HG03280 (cell line): Measurements from ENCODE around the gene TMEM101.
"Not testable (repeated sequence)": the region's sequence is repeated elsewhere in the genome, so short reads cannot be mapped to it uniquely, and the experiment has no call there.

Experiments
- ATAC-seq: cut with Tn5 transposase; IDR thresholded peaks from one replicate; pipeline ENCODE4 v1.9.1; 2021; ENCODE audit warnings: mild to moderate bottlenecking, moderate library complexity; ENCODE audit not compliant: unreplicated experiment

The TMEM101 gene

DNA sequence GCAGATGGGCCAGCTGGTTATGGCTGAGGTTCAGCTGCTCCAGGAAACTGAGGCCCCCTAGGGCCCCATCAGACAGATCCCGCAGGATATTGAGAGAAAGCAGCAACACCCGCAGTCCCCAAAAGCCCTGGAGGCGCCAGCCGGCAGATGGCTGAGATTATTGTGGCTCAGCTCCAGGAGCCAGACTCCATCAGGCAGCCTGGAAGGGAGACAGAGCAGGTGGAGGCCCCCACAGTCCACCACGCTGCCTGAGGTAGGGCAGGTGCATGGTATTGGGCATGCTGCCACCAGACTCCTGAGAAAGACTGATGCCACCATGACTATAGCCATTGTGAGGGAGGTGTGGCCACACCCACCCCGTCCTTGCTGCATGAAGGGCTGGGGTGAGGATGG lies 9.5 kb upstream of the TMEM101 start:
- no peak for ATAC-seq

DNA sequence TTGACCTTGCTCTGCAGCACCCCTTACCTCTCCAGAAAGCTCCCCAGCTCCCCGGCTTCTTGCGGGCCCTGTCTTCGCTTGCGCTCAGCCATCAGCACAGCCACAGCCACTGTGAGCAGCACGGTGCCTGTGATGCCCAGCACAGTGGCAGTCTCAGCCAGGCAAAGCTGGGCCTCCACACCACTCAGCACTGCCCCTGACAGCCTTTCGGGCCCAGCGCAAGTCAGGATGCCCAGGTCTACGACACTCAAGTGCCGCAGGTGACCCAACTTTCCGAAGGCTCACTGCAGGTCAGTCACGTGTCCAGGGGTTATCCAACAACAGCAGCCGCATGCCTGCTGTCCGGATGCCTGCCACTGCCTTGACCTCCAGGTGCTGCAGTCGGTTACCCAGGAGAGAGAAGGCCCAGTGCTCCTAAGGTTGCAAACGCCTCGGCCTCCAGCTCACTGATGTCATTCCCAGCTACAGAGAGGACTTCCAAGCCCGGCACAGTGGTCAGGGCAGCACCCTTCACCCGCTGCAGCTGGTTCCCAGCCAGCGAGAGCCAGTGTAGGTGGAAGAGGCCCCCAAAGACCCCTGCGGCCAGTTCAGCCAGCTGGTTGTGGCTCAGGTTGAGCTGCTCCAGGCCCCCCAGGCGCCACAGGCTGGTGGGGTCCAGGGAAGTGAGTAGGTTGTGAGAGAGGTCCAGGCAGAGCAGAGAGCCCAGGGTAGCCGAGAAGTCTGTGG lies 8.9 kb upstream of the TMEM101 start:
- ATAC-seq: no peak

DNA sequence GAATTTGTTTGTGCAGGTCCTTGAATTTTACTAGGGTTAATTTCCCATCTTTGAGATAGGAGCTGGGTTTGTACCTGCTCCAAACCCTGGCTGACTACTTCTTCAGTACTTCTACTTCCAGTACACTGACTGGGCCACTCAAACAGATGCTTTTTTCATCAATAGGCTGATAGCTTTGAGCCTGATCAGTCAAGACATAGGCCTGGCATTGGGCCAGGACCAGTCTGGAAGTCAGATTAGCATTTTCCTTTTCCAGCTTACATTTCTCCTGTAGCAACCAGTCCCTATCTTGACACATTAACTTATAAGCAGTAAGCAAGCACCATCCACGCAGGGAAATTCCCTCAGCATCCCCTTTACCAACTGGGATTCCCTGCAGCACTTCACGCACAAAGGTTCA lies 7.5 kb upstream of the TMEM101 start:
- ATAC-seq: no peak

DNA sequence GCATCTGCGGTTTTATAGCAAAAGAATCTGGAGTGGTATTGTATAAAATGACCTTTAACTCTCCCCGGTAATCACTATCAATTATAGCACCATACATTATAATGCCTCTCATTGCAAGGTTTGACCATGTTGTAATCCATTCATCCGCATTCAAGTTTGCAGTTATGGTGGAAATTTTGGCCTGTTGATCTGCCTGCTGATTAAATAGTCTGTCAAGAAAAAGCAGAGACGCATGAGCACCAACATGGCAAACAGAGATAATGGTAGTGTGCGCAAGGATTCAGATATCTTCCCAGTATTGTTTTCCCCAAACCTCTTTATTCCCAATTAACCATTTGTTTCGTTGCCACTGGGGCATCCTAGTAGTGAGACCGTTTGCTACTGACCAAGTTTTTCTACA lies 6.5 kb upstream of the TMEM101 start:
- ATAC-seq: not testable (repeated sequence)

DNA sequence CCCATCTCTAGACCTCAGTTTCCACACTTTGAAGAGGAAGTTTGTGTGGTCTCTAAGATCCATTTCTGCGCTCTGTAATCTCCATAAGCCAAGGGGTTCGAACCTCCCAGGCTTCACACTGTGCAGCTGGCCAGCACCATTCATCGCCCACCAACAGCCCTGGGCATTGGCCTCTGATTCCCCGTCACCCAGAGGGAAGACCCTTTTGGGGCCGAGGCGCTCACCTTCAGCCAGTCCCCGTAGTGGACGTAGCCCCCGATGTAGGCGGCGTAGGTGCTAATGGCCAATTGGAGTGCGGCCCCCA lies 678 bp downstream of the TMEM101 start:
- ATAC-seq: peak; percentile 13

DNA sequence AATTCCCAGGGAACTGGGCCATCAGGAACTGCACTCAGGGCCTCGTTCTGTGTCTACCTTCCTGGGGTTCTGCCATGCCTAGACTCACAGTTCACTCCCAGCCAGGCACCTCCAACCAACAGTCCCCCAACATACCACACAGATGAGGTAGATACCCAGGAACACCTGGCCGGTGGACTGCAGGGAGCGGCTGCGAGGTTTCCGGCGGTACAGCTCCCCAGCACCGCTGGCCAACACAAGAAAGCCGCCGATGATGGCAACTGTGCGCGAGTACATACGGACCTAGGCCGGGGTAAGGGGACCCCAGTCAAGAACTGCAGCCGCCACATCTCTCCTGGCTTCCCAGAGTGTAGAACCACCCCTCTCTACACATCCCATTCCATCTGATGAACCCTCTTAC lies 1.9 kb downstream of the TMEM101 start:
- no peak for ATAC-seq

DNA sequence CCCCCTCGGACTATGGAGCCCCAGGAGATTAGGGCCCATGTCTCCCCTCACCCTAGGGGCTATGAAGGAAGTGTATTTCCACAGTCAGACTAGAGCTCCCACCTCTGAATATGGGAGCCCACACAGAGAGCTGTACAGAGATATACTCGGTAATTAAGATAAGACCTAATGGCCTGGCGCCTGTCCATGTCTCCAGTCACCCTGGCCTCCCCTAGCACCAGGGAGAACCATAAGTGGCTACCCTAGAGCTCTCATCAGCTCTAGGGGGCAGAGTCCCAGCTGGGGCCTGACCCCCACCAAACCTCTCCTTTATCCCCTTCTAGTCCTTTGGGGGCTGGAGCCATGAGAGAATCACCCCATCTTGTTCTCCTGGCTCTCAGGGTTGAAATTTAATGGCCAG lies 2.4 kb downstream of the TMEM101 start:
- ATAC-seq: no peak

DNA sequence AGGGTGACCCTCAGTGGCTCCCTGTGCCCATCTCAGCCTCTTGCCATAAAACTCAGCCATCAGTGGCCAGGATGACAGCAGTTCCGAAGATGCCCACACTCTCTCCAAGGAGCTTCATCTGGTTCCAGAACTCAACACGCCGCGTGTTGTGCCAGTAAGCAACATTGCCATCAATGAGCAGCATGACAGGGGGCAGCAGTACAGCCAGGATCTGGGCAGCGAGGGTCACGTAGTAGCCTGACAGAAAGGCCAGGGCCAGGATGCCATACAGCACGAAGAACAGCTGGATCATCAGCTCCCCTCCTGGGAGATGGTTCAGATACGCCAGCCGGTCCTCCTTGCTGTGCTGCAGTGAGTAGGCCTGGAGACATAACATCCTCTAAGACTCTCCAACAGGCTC lies 2.9 kb downstream of the TMEM101 start:
- ATAC-seq: no peak

DNA sequence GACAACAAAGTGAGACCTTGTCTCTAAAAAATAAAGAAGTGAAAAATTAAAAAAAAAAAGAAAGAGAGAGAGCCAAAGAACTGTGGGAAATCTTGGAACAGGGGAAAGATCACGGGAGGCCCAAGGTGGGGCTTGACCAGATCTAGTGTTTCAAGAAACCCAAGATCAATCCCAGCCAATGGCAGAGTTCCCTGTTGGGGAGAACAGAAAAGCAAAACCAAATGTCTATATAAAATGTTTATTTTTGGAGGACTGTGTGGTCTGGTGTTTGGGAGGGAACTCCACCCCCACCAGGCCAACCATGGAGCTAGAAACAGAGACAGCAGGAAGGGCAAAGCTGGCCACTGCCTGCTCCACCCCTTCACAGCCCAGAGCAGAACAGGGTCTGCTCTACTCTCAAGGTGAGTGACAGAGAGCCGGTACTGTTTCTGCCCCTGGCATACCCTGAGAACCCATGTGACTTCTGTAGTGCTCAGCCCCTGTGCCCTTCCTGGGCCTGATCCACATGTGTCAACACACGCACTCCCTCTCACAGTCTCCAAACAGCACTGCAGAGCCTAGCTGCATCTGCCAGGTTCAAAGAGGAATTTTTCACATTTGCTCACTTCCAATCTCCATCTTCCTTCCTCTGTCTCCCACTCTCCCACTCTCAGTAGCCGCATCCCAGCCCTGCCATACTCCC lies 3.7 kb downstream of the TMEM101 start:
- ATAC-seq: no peak

DNA sequence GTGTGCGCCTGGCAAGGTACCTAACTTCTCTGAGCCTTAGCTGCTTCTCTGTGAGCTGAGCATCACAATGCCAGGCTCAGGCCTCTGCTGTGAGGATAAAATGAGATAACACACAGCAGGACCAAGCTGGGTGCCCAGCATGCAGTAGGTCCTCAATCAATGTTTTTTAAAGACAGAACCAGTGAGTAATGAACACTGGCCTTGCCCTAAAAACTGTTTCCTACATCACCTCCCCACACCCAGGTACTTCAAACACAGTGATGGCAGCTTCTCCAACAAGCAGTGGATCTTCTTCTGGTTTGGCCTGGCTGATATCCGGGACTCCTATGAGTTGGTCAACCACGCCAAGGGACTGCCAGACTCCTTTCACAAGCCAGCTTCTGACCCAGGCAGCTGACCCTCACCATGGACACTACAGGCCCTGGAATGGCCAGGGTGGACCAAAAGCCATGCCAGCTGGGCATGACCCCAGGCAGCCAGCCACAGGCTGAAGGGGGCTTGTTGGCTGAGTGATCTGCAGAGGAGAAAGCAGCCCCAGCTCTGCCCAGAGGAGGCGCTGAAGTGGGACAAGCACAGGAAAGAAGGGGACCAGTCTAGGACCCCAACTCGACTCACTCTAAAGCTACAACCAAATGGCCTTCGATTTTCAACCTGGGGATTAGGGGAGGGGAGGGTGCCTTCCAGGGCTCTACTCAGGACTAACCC lies 6.4 kb downstream of the TMEM101 start:
- no peak for ATAC-seq

DNA sequence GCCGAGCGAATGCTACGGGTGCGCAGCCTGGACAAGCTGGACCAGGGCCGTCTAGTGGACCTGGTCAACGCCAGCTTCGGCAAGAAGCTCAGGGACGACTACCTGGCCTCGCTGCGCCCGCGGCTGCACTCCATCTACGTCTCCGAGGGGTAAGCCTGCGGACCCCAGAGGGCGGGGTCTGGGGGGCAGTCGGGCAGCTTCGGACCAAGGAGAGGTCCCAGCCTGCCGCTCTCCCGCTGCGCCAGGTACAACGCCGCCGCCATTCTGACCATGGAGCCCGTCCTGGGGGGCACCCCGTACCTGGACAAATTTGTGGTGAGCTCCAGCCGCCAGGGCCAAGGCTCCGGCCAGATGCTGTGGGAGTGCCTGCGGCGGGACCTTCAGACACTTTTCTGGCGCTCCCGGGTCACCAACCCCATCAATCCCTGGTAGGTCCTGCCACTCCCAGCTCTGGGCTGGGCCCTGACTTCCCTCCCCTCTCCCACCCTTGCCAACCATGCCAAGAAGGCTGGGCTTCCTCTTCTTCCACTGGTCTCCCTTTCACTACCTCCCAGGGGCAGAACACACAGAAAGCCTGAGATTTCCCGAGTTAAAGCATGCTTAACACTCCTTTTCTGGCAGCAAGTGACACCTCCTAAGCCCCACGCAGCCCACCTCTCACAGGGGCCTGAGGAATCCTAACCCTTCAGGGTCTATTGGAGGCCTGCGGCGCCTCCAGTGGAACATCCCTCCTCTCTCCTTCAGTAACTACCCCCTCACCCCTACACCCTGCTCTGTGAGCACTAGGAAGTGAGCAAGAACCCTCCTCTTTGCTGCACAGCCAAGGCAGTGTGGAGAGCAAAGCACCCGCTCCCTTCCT lies 7.2 kb downstream of the TMEM101 start:
- ATAC-seq: peak; percentile 12

DNA sequence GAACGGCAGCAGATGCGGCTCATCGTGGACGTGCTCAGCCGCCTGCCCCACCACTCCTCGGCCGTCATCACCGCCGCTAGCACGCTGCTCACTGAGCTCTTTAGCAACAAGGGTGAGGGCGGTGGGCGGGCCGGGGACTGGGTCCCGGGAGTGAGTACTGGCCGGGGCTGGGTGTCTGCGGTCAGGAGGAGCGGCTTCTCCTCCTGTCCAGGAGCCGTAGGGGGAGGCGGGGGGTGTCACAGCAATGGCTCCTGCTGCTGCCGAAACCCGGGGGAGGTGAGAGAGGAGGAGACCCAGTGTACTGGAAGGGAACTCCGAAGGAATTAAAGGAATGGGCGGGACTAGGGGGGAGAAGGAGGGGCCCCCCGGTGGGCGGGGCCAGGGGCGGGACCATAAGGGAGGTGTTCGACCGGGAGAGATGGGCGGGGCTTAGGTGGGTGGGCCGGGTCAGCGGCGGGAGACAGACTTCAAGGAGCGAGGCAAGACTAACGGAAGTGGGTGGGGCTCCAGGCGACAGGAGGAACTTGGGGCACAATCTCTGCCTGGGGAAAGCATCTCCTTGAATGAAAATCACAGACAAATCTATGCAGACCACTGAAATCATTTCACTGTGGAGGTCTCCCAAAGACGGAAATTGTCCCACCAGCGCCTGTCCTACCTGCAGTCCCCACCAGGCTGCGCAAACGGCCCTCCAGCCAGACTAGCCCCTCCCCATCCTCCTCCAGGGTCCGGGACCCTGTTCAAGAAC lies 8.0 kb downstream of the TMEM101 start:
- peak; percentile 79 for ATAC-seq

DNA sequence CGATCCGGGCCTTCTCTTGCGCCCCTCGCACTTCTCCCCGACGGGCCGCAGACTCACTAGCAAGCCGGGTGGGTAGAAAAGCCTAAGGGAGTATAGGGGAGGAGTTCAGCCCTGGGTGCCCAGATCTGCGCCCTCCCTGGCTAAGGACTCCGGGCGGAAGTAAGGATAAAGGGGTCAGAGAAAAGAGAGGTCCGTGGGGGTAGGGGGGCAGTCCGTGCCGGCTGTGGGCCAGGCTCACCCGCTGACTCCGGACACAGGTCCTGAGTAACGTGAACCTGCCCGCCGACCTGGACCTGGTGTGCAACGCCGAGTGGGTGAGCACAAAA lies 8.5 kb downstream of the TMEM101 start:
- no peak for ATAC-seq

DNA sequence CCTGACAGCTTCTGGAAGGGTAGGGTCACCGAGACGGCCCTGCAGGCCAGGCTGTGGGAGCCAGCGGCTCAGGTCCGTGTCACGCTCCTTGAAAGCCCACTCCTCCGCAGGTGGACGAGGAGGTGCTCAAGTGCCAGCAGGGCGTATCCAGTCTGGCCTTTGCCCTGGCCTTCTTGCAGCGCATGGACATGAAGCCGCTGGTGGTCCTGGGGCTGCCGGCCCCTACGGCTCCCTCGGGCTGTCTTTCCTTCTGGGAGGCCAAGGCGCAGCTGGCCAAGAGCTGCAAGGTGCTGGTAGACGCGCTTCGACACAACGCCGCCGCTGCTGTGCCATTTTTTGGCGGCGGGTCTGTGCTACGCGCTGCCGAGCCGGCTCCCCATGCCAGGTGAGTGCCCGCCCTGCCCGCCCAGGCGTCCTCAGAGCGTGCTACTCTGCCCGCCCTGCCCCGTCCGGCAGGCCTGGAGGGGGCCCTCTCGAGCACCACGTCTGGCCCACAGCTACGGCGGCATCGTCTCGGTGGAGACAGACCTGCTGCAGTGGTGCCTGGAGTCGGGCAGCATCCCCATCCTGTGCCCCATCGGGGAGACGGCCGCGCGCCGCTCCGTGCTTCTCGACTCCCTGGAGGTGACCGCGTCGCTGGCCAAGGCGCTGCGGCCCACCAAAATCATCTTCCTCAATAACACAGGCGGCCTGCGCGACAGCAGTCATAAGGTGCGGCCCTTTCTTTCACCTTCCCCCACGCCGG lies 9.1 kb downstream of the TMEM101 start:
- ATAC-seq: no peak

DNA sequence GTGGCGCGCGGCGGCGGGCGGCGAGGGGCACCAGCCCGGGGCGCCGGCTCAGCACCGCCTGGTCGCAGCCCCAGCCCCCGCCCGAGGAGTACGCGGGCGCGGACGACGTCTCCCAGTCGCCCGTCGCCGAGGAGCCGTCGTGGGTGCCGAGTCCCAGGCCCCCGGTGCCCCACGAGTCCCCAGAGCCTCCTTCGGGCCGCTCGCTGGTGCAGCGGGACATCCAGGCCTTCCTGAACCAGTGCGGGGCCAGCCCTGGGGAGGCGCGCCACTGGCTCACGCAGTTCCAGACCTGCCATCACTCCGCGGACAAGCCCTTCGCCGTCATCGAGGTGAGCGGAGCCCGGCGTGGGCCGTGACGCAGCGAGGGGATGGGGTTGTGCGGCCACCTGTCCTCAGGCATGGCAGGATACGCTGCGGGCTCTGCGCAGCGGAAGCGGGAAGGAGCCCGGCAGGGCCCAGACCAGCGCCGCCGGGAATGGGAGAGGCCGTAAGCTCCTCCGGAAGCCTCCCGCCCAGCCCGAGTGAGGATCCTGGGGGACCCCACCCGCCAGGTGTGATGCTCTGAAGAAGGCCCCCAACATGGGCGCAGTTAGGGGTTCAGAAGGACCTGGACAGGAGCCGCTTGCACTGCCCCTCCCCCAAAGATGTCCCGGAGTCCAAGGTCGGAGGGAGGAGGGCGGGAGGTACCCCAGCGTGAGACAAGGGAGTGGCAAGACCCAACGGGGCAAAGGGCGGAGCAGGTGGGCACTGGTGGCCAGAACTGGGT lies 9.8 kb downstream of the TMEM101 start:
- ATAC-seq: no peak

DNA sequence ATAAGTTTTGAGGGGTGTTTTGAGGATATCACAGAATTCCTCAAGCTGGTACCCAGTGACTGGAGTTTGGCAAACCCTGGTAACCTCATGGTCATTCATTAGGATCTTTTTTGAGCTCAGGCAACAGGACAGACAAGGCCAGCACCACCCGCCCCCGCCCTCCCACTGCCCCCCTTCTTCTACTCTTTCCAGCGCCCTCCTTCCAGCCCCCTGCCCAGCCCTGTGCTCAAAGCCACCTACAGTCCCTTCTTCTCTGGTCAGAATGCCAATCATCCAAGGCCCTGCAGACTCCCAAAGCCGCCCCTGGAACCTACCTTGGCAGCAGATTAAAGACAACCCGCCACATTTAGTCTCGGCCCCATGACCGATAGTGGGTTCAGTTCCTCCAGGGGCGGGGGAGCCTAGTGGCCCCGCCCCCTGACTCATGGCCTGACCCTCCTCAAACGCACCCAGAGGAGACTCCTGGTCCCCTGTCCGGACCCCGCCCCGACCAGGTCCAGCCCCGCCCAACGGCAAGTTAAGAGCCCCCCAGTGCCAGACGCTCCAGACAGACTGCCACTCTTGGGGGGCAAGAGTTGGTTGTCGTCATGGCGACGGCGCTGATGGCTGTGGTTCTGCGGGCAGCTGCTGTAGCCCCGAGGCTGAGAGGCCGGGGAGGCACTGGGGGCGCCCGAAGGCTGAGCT lies 10.5 kb downstream of the TMEM101 start, which contains the start of gene NAGS:
Gene NAGS (plus strand): TSS at position 546 of the 684 bp plus-strand sequence. CDS start 42 bp downstream, at position 588.
- ATAC-seq: no peak

DNA sequence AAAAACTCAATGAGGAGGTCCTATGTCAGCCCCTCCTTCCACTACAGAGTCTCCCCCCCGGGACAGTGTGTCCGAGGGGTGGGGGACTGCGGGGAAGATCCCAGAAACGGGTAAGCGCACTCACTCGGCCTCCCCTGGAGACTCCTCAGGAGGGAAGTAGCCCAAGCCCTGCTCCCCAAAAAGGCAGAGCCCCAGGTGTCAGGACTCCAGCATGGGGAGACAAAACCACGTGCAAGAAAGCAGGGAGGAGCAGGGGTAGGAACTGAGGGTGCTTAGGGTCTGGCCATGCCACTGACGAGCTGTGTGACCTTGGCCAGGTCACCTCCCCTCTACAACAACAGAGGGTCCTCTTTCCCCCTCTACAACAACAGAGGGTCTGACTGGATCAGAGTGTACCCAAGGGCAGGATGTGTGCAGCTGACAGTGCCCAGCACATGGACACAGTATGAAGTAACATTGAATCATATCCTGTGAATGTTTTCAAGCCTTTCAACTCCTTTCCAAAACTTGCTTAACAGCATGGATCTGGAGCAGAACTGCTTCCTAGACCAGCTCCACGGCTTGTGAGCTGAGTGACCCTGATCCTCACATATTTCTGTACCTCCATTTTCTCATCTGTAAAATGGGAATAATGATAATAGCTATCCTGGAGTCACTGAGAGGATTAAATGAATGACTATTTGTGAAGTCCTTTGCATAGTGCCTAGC lies 12.5 kb downstream of the TMEM101 start:
- no peak for ATAC-seq

DNA sequence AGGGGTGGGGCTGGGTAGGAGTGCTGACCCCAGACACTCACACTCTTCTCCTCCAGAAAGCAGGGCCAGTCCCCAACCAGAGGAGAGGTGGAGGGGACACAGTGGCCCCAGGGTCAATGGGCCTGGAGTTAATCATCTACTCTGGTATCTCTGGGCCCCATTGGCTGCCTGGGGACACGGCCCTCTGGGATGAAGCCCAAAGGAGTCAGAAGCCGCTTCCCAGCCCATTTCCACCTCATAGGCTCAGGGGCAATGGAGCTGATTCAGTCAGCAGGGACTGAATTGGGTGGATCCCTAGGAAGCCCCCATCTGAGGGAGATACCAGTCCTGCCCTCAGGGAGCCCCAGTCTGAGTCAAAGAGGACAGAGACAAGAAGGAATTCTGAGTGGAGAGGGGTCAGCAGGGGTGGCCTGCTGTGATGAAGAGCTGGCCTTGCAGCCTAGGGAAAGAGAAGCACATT lies 13.3 kb downstream of the TMEM101 start:
- no peak for ATAC-seq
